HG03095 (cell line): ENCODE data around the gene TMEM60.
A peak's percentile ranks its signal among the peaks of the same experiment; 100 is the strongest.
"Not testable (repeated sequence)": the region's sequence is repeated elsewhere in the genome, so short reads cannot be mapped to it uniquely, and the experiment has no call there.

Experiments used
- ATAC-seq: cut with Tn5 transposase; IDR thresholded peaks from one replicate; pipeline ENCODE4 v1.9.1; 2021; ENCODE audit warnings: moderate library complexity; ENCODE audit not compliant: unreplicated experiment

Gene TMEM60

DNA sequence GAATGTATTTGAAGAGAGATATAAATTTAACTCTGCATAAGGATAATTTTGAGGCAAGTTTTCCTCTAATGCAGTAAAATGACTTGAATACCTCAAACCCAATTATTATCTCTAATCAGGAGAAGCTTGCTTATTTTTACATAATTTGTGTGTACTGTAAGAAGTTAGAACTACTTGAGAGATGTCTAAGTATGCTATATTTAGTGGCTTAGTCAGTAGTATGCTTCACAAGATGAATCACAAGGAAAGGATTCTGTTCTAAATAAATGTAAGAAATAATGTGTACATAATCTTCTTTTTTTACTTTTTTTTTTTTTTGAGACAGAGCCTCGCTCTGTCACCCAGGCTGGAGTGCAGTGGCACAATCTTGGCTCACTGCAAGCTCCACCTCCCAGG lies 14.1 kb upstream of the TMEM60 start:
- ATAC-seq = no peak

GRCh38 chr7:77811516-77812289 lies 13.5 kb upstream of the TMEM60 start:
- ATAC-seq = no peak

- ATAC-seq = no peak
Observed at GRCh38 chr7:77808517-77808916, 10.3 kb upstream of the TMEM60 start.

DNA sequence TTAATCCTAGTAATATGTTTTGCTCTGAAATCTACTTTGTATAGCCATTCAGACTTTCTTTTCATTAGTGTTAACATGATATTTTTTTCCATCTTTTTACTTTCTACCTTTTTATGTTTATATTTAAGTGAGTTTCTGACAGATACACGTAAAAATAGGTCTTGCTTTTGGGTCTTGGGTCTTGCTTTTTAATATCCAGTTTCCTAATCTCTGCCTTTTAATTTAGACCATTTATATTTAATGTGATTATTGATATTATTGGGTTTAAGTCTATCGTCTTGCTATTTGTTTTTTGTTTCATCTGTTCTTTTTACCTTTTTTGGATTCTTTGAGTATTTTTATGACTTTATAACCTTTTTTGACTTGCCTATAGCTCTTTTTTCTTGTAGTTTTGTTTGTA lies 8.2 kb upstream of the TMEM60 start:
- no peak for ATAC-seq

- ATAC-seq = no peak
Observed at GRCh38 chr7:77802557-77803405, 4.5 kb upstream of the TMEM60 start.

- ATAC-seq = no peak
Observed at GRCh38 chr7:77800730-77801129, 2.5 kb upstream of the TMEM60 start.

- ATAC-seq = no peak
Observed at GRCh38 chr7:77800158-77800557, 1.9 kb upstream of the TMEM60 start.

GRCh38 chr7:77799078-77799964 lies 1.1 kb upstream of the TMEM60 start:
- ATAC-seq = peak; percentile 1

- ATAC-seq = peak; percentile 20
Observed at GRCh38 chr7:77797734-77798393, 370 bp downstream of the TMEM60 start.

DNA sequence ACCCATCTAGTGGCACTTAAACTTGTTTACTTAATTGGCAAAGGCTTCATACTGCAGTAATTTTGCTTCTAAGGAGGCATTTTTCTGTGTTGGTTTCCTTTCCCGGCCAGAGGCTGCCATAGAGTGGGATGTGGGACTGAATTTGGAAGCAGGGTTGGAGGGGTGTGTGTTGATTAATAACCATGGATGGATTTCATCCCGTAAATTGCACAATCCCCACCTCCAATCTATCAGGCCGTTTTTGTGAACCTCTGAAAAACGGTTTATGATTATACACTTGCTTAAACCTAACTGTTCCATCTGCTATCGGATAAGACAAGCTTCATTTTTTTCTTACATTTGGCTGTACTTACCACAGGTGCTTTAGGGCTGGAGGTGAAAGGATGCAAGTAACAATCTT lies 1.3 kb downstream of the TMEM60 start:
- ATAC-seq = no peak

- ATAC-seq = no peak
Observed at GRCh38 chr7:77796109-77796508, 2.1 kb downstream of the TMEM60 start.

DNA sequence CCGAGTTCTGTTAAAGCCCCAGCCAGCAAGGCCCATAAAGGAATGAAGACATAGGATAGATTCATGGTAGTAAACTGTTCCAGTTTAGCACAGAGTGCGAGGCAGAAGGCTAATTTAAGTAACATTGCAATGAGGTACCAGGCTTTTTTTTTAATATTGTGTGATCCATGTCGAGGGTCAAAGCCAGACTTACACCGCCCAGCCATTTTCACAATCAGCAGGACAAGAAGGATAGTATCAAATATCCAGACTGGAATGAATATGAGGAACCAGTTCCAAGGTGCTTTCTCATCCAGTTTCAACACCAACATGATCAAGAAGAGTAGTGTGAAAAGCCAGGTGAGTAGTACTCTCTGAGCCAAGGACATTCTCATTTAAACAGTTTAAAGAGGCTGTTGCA lies 4.2 kb downstream of the TMEM60 start:
- ATAC-seq = no peak

- no peak for ATAC-seq
Observed at GRCh38 chr7:77791956-77792355, 6.3 kb downstream of the TMEM60 start.

DNA sequence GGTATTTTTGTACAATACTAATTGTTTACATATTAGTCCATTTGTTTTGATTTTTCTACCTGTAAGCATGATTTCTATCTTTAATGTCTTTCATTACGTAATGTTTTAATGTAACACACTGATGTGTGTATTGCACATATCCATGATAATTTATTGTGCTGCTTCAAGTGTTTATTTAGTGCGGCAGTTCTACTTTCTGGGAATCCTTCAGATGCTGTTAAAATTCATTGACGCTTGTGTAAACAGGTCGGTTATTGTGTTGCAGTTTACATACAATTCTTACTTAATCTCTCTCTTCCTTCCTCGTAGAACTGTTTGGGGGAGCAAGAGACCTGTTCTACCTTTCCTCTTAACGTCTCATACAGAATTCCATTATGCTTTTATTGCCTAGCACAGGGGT lies 6.9 kb downstream of the TMEM60 start:
- no peak for ATAC-seq

- ATAC-seq = no peak
Observed at GRCh38 chr7:77788327-77788902, 9.8 kb downstream of the TMEM60 start.

DNA sequence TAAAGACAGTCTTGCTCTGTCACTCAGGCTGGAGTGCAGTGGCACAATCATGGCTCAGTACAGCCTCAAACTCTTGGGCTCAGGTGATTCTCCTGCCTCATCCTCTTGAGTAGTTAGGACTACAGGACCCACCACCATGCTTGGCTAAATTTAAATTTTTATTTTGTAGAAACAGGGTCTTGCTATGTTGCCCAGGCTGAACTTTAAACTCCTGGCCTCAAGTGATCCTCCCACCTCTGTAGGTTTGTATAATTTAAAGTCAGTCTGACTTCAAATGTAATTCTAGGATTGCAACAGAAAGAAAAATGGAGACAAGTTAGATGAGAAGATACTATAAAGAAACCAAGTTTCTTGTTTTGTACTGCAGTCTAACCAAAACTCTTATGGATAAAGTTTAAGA lies 11.5 kb downstream of the TMEM60 start:
- no peak for ATAC-seq

GRCh38 chr7:77786018-77786417 lies 12.2 kb downstream of the TMEM60 start:
- no peak for ATAC-seq

DNA sequence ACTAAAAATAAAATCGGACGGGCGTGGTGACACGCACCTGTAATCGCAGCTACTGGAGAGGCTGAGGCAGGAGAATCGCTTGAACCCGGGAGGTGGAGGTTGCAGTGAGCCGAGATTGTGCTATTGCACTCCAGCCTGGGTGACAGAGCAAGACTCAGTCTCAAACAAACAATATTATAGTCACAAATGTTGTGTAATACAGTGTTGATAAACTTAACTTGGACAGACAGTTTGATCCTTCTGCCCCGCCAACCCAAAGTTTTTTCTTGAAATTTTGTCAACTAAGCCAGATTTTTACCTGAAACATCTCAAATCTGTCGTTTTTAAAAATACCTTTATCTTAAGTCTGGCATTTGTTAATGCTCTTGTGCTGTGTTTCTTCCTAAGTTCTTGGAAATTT lies 13.8 kb downstream of the TMEM60 start:
- ATAC-seq = not testable (repeated sequence)

- ATAC-seq = no peak
Observed at GRCh38 chr7:77783545-77783944, 14.7 kb downstream of the TMEM60 start.

DNA sequence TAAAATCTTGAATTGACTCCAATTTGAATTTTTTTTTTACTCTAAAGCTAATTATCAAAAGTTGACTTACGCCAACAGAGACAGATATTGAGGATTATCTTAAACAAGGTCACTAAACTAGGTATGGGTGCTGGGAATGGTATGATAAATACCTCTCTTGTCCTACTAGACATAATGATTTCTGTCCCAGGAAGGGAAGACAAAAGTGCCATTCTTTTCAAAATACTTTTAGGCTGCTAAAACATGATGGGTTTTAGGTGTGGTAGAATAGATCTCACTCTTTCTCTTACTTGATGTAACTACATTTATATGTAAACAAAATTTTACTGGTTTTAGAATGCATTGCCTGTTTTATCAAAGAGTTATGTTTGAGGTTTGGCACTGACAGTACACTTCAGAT lies 15.1 kb downstream of the TMEM60 start:
- no peak for ATAC-seq
